ENCODE results near the gene MACF1.

DNA sequence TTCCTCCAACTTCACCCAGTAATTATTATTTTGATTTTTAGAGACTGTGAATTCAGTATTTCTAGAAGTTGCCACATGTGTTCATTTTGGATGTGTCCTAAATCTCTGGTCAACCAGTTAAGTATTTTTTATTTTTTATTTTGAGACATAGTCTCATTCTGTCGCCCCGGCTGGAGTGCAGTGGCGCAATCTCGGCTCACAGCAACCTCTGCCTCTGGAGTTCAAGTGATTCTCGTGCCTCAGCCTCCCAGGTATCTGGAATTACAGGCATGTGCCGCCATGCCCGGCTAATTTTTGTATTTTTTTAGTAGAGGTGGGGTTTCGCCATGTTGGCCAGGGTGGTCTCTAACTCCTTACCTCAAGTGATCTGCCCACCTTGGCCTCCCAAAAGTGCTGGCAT, 8.0 kb downstream of the MACF1 start:
- TF ChIP-seq POLR2A (IDR thresholded peaks at IDR 0.05; ENCODE audit: low read length) (no peak), GATA1 (IDR thresholded peaks at IDR 0.05; ENCODE audit: low read depth, low read length) (no peak)
